Heart left ventricle (tissue), 13 donors: ENCODE measurements around the gene FKBP2.

Experiments
- CTCF ChIP-seq, 12 donors: fragments of 200-600 bp; sonication (generic) in 4 of 12; IDR thresholded peaks; one replicate each; pipeline versions ENCODE4 v1.5.0 to v1.8.0; 2018 to 2022; ENCODE audit warnings: antibody characterized with exemption in 12 of 12, mild to moderate bottlenecking in 5 of 12
- POLR2A ChIP-seq, 2 donors: fragments of 450-650 bp; IDR thresholded peaks; one replicate each; pipeline ENCODE4 v1.6.1; 2017; ENCODE audit warnings: antibody characterized with exemption in 2 of 2, mild to moderate bottlenecking in 2 of 2, moderate library complexity in 2 of 2
- donor health status: ischemic (EF 13 %, LVEDD 7.1; RV severe dilation, severe dysfunction).
- donor health status: DM: no; HTN: yes; CAD: no.
- donor health status: DM: no; HTN: no; CAD: no.
- donor health status: ischemic (EF 25% LVEDD 6.9; RV normal size, moderate dysfunction).
- donor health status: ischemic (EF 25% LVEDD 5.7; RV mildly dilated, moderate dysfunction).
- donor health status: ischemic (EF 35%, LVEDD 5.7; RV mildly dilated, moderate dysfunction).
- donor health status: nonischemic (EF 11% LVEDD 7.7; RV severe dilation, severe dysfunction).
- donor health status: DM: yes; HTN: yes; CAD: no.
- donor health status: PGD.
- donor health status: ischemic (EF 29% LVEDD 5.4; RV normal size, mild dysfunction).
- donor health status: nonischemic (EF 23%, LVEDD 6.1; RV moderate dilation, normal function).

- TF ChIP-seq CTCF (IDR thresholded peaks at IDR 0.05) (no peak), POLR2A (IDR thresholded peaks at IDR 0.05) (no peak)
Measured at GRCh38 chr11:64267207-64267945, 26.5 kb downstream of the FKBP2 start.
